DOHH2 (cell line): ENCODE measurements around the gene SPTBN1.

Experiments used
- EZH2phosphoT487 ChIP-seq: fragments of 200-600 bp; sonication (generic); IDR thresholded peaks from 2 replicates; pipeline ENCODE4 v1.6.1; 2017; ENCODE audit warnings: borderline replicate concordance, mild to moderate bottlenecking, antibody characterized with exemption, low read length, moderate library complexity, mixed read lengths
- TF ChIP-seq, protein P1 (sequence below): fragments of 200-600 bp; sonication (generic); IDR thresholded peaks from one replicate; pipeline ENCODE4 v1.5.1; 2014; ENCODE audit warnings: antibody characterized with exemption, mild to moderate bottlenecking, low read depth, low read length; ENCODE audit not compliant: poor library complexity, severe bottlenecking

- TF ChIP-seq, protein P1, sequence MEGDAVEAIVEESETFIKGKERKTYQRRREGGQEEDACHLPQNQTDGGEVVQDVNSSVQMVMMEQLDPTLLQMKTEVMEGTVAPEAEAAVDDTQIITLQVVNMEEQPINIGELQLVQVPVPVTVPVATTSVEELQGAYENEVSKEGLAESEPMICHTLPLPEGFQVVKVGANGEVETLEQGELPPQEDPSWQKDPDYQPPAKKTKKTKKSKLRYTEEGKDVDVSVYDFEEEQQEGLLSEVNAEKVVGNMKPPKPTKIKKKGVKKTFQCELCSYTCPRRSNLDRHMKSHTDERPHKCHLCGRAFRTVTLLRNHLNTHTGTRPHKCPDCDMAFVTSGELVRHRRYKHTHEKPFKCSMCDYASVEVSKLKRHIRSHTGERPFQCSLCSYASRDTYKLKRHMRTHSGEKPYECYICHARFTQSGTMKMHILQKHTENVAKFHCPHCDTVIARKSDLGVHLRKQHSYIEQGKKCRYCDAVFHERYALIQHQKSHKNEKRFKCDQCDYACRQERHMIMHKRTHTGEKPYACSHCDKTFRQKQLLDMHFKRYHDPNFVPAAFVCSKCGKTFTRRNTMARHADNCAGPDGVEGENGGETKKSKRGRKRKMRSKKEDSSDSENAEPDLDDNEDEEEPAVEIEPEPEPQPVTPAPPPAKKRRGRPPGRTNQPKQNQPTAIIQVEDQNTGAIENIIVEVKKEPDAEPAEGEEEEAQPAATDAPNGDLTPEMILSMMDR, result no peak
- TF ChIP-seq EZH2phosphoT487, result no peak
Measured at GRCh38 chr2:54667266-54667639, 211.1 kb downstream of the SPTBN1 start.
